ENCODE data around the gene CAPN12. TPM values are rescaled to one million over a fixed set of nuclear protein-coding genes. Genes with fewer than 3 reads are reported as not detected.

CAPN12 gene
- total RNA-seq, 1 experiment from 2014 or later = 0.69 TPM

DNA sequence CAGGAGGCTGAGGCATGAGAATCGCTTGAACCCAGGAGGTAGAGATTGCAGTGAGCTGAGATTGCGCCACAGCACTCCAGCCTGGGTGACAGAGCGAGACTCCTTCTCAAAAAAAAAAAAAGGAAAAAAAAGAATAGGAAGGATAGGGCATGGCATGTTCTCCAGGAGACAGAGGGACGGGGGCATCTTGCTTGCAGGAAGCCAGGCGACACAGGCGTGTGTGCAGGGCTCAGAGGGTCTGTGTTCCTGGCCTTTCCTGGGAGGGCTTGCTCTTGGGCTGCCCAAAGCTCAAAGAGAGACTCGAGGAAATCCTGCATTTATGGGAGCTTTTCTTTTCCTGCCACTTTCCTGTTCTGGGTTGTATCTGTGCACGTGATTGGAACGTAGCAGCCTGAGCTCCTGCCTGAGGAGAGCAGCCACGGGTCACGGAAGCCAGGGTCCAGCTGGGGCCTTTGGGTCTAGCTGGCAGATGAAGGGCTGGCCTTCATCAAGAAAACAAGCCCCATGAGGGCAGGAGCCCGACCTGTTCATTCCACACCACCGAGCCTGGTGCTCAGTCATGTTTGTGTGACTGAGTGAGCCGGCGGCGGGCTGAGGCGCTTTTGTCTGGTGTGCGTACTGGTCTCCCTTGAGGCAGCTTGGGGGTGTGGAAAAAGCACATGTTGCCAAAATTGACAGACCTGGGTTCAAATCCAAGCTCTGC lies 44.5 kb downstream of the CAPN12 start:
- H3K4me3 ChIP-seq (ENCODE audit: low read depth, low read length, poor library complexity, severe bottlenecking) = no peak overlapping the region
- no peaks in the 10 kb centered on the region for H3K4me1 ChIP-seq (ENCODE audit: insufficient read depth, low read length, poor library complexity, severe bottlenecking)
- TF ChIP-seq, protein P1, sequence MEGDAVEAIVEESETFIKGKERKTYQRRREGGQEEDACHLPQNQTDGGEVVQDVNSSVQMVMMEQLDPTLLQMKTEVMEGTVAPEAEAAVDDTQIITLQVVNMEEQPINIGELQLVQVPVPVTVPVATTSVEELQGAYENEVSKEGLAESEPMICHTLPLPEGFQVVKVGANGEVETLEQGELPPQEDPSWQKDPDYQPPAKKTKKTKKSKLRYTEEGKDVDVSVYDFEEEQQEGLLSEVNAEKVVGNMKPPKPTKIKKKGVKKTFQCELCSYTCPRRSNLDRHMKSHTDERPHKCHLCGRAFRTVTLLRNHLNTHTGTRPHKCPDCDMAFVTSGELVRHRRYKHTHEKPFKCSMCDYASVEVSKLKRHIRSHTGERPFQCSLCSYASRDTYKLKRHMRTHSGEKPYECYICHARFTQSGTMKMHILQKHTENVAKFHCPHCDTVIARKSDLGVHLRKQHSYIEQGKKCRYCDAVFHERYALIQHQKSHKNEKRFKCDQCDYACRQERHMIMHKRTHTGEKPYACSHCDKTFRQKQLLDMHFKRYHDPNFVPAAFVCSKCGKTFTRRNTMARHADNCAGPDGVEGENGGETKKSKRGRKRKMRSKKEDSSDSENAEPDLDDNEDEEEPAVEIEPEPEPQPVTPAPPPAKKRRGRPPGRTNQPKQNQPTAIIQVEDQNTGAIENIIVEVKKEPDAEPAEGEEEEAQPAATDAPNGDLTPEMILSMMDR (conservative IDR thresholded peaks at IDR 0.05; ENCODE audit: low read depth, low read length) = no peak
- no peak for TF ChIP-seq EZH2 (IDR thresholded peaks at IDR 0.05; ENCODE audit: borderline replicate concordance, low read depth, low read length, poor library complexity, severe bottlenecking)
- intact Hi-C loops (cut with micrococcal nuclease; ENCODE audit: unreplicated experiment) = no loop called here
- H3K27me3 ChIP-seq (replicated peaks; ENCODE audit: insufficient read depth, low read depth, low read length, poor library complexity) = no peaks in the 10 kb centered on the region
- BruUV-seq (replicated peaks) = no TSS peak
- CTCF ChIA-PET = interaction anchor here (0.6 kb wide), 2 partner anchors 66 to 180 kb away, joined by 3 read pairs; no protein-coding TSS in a partner anchor
- no peak for DNase-seq (ENCODE audit: low spot score)
- no peaks in the 10 kb centered on the region for H3K9me3 ChIP-seq (ENCODE audit: low read depth, low read length, poor library complexity, severe bottlenecking)
- no peak overlapping the region for H3K27ac ChIP-seq (ENCODE audit: low read depth, low read length, poor library complexity, severe bottlenecking)
- H3K36me3 ChIP-seq (ENCODE audit: insufficient read depth, low read length, poor library complexity, severe bottlenecking) = peaks cover 18% of the 10 kb centered on the region
- POLR2A ChIA-PET (ENCODE audit: low non-redundant PET) = no interaction called here

DNA sequence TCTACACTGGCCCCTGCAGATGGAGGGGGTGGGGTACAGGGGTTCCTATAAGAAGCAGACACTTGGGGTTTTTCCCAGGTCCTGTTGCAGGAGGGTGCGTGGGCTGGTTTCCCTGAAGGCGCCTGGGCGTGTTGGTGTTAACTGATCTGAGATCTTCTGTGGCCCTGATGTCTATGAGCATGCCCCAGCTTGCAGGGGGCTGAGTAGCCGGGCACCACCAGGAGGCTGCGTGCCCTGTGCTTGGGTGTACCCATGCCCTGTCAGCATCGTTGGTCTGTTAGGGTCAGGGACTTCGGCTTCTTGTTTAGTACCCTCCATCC lies 45.3 kb downstream of the CAPN12 start:
- TF ChIP-seq, protein P1 (conservative IDR thresholded peaks at IDR 0.05; ENCODE audit: low read depth, low read length) = no peak
- TF ChIP-seq EZH2 (IDR thresholded peaks at IDR 0.05; ENCODE audit: borderline replicate concordance, low read depth, low read length, poor library complexity, severe bottlenecking) = no peak
- no peak overlapping the region for H3K4me3 ChIP-seq (ENCODE audit: low read depth, low read length, poor library complexity, severe bottlenecking)
- DNase-seq (ENCODE audit: low spot score) = no peak
- ChIA-PET CTCF (no interaction called here), POLR2A (ENCODE audit: low non-redundant PET) (no interaction called here)
- H3K9me3 ChIP-seq (ENCODE audit: low read depth, low read length, poor library complexity, severe bottlenecking) = no peaks in the 10 kb centered on the region
- H3K4me1 ChIP-seq (ENCODE audit: insufficient read depth, low read length, poor library complexity, severe bottlenecking) = peaks cover under 1% of the 10 kb centered on the region
- BruUV-seq (replicated peaks) = no TSS peak
- peak overlapping the region; percentile 41 for H3K27ac ChIP-seq (ENCODE audit: low read depth, low read length, poor library complexity, severe bottlenecking)
- intact Hi-C loops (cut with micrococcal nuclease; ENCODE audit: unreplicated experiment) = no loop called here
- H3K27me3 ChIP-seq (replicated peaks; ENCODE audit: insufficient read depth, low read depth, low read length, poor library complexity) = no peaks in the 10 kb centered on the region
- peaks cover 13% of the 10 kb centered on the region for H3K36me3 ChIP-seq (ENCODE audit: insufficient read depth, low read length, poor library complexity, severe bottlenecking)

DNA sequence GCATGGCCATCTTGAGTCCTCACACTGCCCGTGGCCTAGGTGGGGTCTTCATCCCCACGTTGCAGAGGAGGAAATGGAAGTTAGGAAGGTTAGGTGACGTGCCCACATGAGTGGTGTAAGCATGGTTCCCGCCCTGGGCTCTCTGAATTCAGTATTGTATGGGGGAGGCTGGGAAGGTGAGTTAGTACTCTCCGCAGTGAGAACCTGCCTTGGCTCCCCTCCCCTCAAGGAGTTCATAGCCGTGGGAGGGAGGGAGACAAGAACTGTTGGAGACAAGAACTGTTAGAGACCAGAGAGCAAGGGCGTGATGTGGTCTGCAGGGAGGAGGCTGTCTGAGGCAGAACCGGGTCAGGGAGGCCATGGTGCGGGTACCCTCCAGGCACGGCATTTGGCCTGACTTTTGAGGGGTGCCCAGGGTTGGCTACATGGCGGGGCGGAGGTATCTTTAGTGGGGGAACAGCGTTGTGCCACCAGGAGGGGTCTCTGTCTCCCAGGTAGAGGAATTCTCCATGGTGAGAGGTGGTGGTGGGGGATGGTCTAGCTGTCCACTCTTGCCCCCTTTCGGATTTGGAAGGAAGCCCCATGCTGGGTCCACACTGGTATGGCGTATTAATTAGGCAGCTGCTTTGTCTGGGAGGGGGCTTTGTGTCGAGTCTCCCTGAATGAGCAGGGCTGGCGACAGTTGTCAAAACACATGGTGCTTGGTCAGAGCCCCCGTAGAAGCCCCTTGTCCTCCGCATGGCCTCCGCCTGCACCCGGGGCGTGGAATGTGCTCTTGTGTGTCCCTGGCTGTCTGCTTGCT lies 45.8 kb downstream of the CAPN12 start:
- Histone ChIP-seq H3K36me3 (ENCODE audit: insufficient read depth, low read length, poor library complexity, severe bottlenecking) (peaks cover 13% of the 10 kb centered on the region), H3K27me3 (replicated peaks; ENCODE audit: insufficient read depth, low read depth, low read length, poor library complexity) (no peaks in the 10 kb centered on the region), H3K4me3 (ENCODE audit: low read depth, low read length, poor library complexity, severe bottlenecking) (no peak overlapping the region), H3K4me1 (ENCODE audit: insufficient read depth, low read length, poor library complexity, severe bottlenecking) (peaks cover 6% of the 10 kb centered on the region), H3K27ac (ENCODE audit: low read depth, low read length, poor library complexity, severe bottlenecking) (peak overlapping the region; percentile 41), H3K9me3 (ENCODE audit: low read depth, low read length, poor library complexity, severe bottlenecking) (no peaks in the 10 kb centered on the region)
- POLR2A ChIA-PET (ENCODE audit: low non-redundant PET) = no interaction called here
- CTCF ChIA-PET = no interaction called here
- BruUV-seq (replicated peaks) = no TSS peak
- intact Hi-C loops (cut with micrococcal nuclease; ENCODE audit: unreplicated experiment) = no loop called here
- no peak for DNase-seq (ENCODE audit: low spot score)
- TF ChIP-seq, protein P1 (conservative IDR thresholded peaks at IDR 0.05; ENCODE audit: low read depth, low read length) = no peak
- no peak for TF ChIP-seq EZH2 (IDR thresholded peaks at IDR 0.05; ENCODE audit: borderline replicate concordance, low read depth, low read length, poor library complexity, severe bottlenecking)
